NCI-H345 (cell line): ENCODE measurements around the gene FAR2.
A peak's percentile ranks its signal among the peaks of the same experiment; 100 is the strongest.

Experiments used
- DNase-seq: peaks from one replicate; lab custom pipeline; 2025; lab: John Stamatoyannopoulos, UW

The FAR2 gene

DNA sequence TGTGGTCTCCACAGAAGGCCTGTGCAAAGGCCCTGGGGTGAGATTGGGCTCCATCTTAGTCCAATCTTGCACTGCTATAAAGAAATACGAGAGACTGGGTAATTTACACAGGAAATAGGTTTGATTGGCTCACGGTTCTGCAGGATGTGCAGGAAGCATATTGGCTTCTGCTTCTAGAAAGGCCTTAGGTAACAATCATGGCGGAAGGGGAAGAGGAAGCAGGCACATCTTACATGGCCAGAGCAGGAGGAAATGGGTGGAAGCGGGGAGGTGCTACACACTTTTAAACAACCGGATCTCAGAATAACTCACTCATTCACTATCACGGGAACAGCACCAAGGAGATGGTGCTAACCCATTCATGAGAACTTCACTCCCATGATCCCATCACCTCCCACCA, 55.4 kb downstream of the FAR2 start:
- DNase-seq: no peak

- DNase-seq: no peak
These were observed 58.0 kb downstream of the FAR2 start for GRCh38 chr12:29207120-29207519.

DNA sequence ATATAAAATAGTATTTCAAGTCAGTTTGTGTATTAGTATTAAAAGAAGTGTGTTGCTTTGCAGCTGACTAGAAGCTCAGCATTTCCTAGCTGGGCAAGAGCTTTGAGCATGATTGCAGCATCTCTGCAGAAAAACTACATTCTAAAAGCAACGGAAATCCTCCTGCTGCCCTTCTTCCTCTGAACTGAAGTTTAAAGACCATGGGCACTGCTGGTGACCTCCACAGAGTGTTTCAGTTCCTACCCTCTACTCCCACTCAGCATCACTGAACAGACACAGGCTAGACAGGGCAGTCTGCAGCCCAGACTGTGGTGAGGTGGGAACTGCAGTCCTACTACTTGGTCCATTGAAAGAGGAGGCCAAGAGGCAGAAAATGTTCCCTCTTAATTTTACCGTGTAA, 59.0 kb downstream of the FAR2 start:
- no peak for DNase-seq

DNA sequence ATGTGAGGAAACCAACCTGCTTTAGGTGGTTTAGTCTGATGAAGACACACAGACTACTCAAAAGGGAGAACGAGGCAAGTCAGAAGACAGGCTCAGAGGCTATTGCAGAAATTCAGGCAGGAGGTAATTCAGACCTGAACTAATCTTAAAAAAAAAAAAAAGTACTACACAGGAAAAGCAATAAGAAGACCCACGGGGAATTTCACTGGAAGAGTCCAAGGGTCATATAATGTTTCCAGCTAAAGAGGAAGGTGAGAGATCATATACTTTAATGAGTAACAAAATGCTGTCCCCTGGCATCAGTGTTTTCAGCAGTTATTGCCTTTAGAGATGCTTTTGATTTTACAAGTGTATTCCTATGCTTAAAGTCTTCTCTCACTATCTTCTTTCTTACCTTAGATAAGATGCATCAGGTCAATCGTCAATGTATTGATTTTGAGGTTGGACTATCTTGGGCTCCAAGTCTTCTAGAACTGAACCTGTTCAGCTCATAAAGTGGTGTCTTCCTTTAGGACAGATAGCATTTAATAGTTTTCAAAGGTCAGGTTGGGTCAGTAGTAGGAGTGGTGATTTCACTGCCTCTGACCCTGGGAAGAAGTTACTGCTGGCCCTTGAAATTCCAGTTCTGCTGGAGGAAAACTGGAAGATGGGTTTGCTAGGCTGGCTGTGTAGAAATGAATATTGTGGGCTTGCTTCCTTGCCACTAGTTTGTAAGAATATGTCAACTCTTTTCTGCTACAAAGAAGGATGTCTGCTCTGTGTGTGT, 60.0 kb downstream of the FAR2 start:
- no peak for DNase-seq

- DNase-seq: no peak
These were observed 62.6 kb downstream of the FAR2 start for GRCh38 chr12:29211696-29212095.

DNA sequence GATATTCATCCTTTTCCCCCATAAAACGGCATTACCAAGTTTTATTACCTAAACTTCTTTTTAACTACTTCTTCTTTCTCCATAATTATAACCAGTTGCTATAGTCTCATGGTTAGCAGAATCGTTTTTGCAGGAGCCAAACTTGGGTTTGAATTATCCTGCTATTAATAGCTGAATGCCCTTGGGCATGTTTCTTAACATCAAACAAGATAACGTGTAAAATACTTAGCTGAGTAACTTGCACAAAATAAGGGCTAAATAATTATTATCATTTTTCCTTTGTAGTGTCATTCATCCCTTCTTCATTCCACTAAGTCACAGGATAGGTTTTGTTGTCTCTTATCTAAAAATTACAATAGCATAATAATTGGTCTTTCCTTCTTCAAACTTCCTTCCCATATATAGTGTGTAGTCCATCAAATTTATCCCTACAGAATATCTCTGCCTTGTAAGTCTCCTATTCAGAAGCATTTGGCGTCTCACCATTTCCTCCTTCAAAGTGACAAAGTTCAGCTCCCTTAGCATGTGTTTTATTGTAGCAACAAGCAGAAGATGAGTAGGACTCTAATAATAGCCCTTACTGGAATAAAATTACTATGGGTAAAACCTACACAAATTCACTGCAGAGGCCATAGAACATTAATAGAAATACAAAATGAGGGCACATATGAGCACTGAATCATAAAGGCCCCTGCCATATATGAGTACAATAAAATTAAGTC, 63.8 kb downstream of the FAR2 start:
- DNase-seq: no peak

- DNase-seq: no peak
These were observed 67.2 kb downstream of the FAR2 start for GRCh38 chr12:29216266-29216665.

DNA sequence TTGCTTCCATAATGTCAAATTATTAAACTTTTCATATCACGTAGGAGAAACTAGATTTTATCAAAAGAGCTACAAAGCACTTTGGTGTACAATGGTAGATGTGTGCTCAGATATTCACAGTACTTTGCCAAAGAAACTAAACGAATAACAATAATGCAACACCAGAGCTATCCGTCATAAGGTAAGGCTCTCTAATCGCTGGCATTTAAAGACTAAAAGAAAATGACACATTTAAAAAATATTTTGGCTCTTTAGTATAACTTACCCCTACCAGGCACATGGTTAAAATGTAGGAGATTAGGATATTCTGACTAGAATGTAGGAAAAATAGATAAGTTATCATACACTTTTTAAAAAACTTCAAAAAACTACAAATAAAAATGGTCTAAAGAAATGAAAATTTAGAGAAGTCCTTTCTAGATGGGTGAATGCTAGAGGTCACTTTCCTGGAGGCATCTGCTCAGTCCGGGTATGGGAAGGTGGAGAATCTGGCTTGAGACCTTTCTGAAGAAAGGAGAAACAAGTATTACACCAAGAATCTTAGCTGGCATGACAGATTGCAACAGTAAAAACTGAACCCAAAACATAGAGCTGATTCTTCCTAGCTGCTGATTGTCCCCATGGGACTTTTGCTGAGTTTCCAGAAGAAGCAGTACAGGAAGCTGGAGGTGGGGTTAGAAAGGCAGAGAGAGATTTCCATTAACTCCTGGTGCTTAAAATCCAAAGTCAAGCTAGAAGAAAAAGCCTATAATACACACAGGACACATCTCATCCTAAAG, 67.9 kb downstream of the FAR2 start:
- no peak for DNase-seq

DNA sequence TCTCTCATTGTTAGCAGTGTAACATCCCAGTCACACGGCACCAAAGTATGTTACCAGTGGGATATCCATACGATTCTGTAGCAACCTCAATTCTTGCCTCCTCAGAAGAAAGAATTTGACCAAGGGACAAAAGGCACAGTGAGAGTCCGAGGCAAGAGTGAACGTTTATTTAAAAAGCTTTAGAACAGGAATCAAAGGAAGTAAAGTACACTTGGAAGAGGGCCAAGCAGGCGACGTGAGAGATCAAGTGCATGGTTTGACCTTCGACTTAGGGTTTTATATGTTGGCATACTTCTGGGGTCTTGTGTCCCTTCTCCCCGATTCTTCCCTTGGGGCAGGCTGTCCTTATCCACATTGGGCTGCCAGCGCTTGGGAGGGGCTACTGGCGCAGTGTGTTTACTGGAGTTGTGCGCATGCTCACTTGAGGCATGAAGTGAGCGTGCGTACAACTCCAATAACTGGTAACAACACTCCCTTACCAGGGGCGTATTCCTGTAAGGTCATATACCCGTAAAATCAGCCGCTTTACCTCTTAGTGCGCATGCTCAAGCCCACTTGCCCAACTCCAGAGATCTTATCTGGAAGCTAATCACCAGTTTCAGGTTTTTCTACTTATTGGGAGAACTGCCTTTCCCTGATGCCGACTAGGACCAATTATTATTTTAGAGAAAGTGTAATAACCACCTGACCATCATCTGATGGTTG, 71.7 kb downstream of the FAR2 start:
- DNase-seq: peak; percentile 17

DNA sequence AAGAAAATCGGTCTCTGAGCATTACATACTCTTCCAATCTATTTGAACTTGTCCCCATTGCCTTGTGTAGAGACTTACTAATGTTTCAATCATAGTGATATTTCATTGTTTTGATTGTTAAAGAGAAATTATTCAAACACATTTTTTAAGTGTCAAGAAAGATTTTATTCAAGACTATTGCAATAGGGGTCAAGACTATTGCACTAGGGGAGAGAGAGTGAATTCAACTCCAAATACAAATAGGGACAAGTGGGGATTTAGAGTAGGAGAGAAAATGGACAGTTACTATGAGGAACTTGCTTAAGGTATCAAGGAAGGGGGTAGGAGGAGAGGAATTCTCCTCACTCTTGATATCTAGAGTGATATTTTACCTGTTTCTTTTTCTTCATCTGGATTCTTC, 73.1 kb downstream of the FAR2 start:
- no peak for DNase-seq

- DNase-seq: no peak
These were observed 74.3 kb downstream of the FAR2 start for GRCh38 chr12:29223426-29223825.

DNA sequence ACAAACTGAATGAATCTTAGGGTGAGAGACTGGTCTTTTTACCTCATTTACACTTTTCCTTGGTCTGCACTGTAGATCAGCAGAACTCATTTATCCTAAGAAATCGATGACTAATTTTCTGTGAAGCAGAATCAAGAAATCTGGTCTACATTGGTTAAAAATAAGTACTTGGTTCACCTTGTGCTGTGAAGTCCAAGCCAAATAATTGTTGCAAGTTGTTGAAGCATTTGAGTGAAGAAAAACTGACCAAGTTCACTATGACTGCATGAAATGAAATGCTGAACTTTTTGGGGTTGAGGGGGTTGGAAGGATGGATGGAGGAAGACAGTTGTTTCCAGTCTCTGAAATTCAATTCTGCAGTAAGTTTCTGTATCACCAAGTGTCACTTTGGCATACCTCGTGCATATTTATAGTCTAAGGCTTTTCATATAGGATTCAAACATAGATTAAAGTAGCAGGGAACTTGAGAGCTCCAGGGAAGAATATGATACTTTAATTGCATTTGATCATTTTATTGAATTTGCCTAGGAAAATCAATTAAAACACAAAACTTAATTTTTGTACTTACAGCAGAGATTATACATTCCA, 75.0 kb downstream of the FAR2 start:
- no peak for DNase-seq

DNA sequence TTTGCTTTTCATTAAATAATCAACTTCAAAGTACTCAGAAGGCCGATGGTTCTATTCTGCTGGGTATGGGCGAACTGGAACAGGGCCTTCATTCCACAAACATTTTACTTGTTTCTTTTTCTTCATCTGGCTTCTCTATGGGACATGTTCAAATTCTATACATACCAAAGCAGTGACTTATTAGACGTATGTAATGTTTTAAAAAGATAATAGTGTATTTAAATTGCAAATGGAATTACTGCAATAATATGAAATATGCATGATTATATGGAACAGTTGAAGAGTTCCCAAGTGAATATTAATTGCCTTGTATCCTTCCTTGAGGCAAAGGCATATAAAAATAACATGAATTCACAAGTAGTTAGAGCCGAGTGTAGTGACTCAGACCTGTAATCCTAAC, 75.5 kb downstream of the FAR2 start:
- no peak for DNase-seq

DNA sequence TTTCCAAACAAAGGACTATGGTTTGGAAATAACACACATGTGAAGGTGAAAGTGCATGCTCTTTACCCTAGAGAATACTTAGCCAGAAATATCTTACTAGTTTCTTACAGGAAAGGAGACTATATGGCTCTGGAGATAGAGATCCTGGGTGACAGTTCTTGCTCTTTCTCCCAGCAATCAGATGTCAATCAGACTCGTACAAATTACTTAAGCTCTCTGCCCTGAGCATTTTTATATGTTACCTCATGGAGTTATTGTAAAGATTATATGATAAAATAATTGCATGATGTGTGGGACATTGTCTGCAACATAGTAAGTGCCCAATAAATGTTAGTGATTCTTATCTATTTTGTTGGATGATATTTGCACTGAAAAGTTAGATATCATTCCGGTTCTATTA, 76.8 kb downstream of the FAR2 start:
- no peak for DNase-seq

DNA sequence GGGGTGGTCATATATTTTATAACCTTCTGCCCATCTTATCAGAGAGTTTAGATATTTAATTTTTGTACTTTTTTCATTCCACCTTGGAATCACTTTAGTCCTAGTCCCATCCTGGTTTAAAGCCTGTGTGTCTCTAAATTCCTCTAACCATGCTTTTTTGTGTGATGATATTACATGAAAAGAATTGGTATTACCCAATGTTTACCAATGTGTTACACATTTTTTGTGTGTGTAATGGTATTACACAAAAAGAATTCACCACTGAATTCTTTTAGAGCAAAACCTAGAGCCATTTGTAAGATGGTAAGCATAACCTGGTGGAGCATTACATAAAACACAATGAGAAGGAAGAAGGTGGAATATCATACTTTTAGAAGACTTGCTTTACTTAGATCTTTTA, 77.5 kb downstream of the FAR2 start:
- no peak for DNase-seq

DNA sequence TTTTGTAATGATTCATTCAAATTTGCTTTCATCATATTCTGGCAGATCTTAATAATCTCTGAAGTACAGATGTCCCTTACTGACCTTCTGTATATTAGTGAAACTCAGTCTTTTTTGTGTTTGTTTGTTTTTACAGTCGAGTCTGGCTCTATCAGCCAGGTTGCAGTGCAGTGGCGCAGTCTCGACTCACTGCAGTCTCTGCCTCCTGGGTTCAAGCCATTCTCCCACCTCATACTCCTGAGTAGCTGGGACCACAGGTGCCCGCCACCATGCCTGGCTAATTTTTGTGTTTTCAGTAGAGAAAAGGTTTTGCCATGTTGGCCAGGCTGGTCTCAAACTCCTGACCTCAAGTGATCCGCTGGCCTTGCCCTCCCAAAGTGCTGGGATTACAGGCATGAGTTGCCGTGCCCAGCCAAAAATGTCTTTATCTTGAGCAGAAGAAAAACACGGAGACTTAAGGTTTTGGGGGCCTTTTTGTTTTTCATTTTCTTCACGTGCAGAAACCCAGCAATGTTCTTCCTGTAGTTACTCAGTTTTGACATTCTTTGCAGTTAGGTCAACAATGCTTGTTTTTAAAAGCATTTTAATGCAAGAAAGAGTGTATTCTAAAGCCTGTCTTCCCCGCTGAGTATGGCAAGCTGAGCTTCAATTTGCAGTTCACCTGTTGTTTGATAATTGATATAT, 79.5 kb downstream of the FAR2 start:
- no peak for DNase-seq

DNA sequence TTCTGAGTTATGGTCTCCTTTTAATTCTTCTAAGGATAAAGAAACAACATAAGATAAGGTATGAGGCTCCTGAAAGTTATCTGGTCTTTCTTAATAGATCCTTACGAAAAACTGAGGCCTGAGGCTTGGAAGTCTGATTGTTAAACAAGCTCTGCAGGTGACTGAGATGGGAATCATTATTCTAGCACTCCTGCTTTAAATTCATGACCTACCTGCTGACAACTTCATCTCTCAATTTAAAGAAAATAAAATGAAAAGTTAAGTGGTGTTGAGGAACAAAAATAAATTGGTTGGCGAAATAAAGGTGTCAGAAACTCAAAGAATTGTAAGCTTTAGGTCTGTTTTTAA, 80.1 kb downstream of the FAR2 start:
- DNase-seq: no peak

- DNase-seq: no peak
These were observed 80.9 kb downstream of the FAR2 start for GRCh38 chr12:29229937-29230336.

- DNase-seq: no peak
These were observed 81.9 kb downstream of the FAR2 start for GRCh38 chr12:29230800-29231560.

DNA sequence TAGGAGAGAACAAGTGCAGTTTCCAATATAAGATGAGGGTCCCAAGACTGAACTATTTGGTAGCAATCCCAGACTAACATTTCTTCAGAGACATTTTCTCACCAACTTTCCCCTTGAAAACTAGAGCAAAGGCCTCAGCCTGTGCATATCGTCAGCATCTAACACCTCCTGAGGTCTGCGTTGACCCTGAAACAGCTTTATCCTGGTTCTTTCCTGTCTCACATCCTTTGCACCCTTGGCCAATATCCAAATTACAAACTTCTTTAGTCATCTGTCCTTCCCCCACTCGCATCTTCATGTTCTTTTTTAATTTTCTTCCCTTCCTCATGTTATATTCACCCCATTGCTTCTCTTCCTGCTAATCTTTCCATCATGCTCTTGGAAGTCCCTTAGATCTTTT, 83.0 kb downstream of the FAR2 start:
- DNase-seq: no peak

DNA sequence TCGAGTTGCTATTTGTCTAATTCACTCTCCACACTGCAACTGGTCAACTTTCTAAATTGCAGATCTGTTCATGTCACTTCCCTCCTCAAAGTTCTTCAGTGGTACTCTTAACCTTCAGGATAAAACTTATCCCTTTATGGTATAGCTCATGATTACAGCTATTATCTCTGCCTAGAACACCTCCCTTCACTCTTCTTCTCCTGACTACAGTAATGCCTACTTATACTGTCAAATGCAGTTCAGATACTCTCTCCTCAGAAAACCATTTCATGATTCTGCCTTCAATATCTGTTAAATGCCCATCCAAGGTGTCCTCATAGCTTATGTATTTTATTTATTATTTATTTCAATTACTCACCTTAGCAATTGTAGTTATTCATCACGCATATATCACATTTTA, 85.5 kb downstream of the FAR2 start:
- DNase-seq: no peak
